Loucy (cell line): ENCODE data around the gene IMPG2.

ENCODE experiments used
- H2AFZ ChIP-seq: fragments of 200-600 bp; sonication (generic); 2 replicates; pipeline ENCODE4 v1.6.0; 2016; ENCODE audit warnings: antibody characterized with exemption, mild to moderate bottlenecking, low read length, moderate library complexity
- H3F3A ChIP-seq: fragments of 200-600 bp; 2 replicates; pipeline ENCODE4 v1.6.0; 2016; ENCODE audit warnings: antibody characterized with exemption, low read depth, mild to moderate bottlenecking
- H3K27me3 ChIP-seq: fragments of 200-600 bp; sonication (generic); 2 replicates; pipeline ENCODE4 v1.6.1; 2014; ENCODE audit warnings: low read length, mild to moderate bottlenecking; ENCODE audit not compliant: insufficient read depth, poor library complexity, severe bottlenecking
- H3K36me3 ChIP-seq: fragments of 200-600 bp; sonication (generic); 2 replicates; pipeline ENCODE4 v1.6.1; 2016; ENCODE audit warnings: low read length; ENCODE audit not compliant: insufficient read depth
- H3K4me1 ChIP-seq: fragments of 200-600 bp; sonication (generic); 2 replicates; pipeline ENCODE4 v1.5.1; 2014; ENCODE audit warnings: low read length, mild to moderate bottlenecking; ENCODE audit not compliant: insufficient read depth, poor library complexity, severe bottlenecking
- H3K4me2 ChIP-seq: fragments of 200-600 bp; sonication (generic); 2 replicates; pipeline ENCODE4 v1.6.0; 2014; ENCODE audit warnings: antibody characterized with exemption, low read length, low read depth, mild to moderate bottlenecking; ENCODE audit not compliant: poor library complexity, severe bottlenecking
- H3K4me3 ChIP-seq: fragments of 200-600 bp; sonication (generic); 2 replicates; pipeline ENCODE4 v1.5.1; 2014; ENCODE audit warnings: low read length, mild to moderate bottlenecking, mixed read lengths; ENCODE audit not compliant: poor library complexity, severe bottlenecking
- H3K79me2 ChIP-seq: fragments of 200-600 bp; sonication (generic); 2 replicates; pipeline ENCODE4 v1.6.1; 2014; ENCODE audit warnings: low read length; ENCODE audit not compliant: insufficient read depth
- H3K9ac ChIP-seq: fragments of 200-600 bp; sonication (generic); 2 replicates; pipeline ENCODE4 v1.6.0; 2014; ENCODE audit warnings: mild to moderate bottlenecking, low read depth, low read length, moderate library complexity; ENCODE audit not compliant: poor library complexity, severe bottlenecking
- H3K9me2 ChIP-seq: fragments of 200-600 bp; sonication (generic); replicated peaks from 2 replicates; pipeline ENCODE4 v1.6.1; 2016; ENCODE audit warnings: low read depth, low read length, mixed read lengths
- H3K9me3 ChIP-seq: fragments of 200-600 bp; sonication (generic); 2 replicates; pipeline ENCODE4 v1.6.1; 2014; ENCODE audit warnings: mild to moderate bottlenecking, antibody characterized with exemption, low read length, low read depth; ENCODE audit not compliant: insufficient read depth
- H4K20me1 ChIP-seq: fragments of 200-600 bp; sonication (generic); 2 replicates; pipeline ENCODE4 v1.6.0; 2014; ENCODE audit warnings: antibody characterized with exemption, low read length, mild to moderate bottlenecking; ENCODE audit not compliant: insufficient read depth, poor library complexity, severe bottlenecking
- CTCF ChIP-seq: fragments of 200-600 bp; sonication (generic); conservative IDR thresholded peaks from 2 replicates; pipeline ENCODE4 v1.5.1; 2014; ENCODE audit warnings: mild to moderate bottlenecking, antibody characterized with exemption, low read length
- EZH2phosphoT487 ChIP-seq: fragments of 200-600 bp; IDR thresholded peaks from 2 replicates; pipeline ENCODE4 v1.6.1; 2018; ENCODE audit warnings: antibody characterized with exemption, mild to moderate bottlenecking, moderate library complexity, borderline replicate concordance

IMPG2 gene

GRCh38 chr3:101216710-101217465, 103.5 kb downstream of the IMPG2 start:
- H2AFZ ChIP-seq: no peak overlapping the region
- no peaks in the 10 kb centered on the region for H3K36me3 ChIP-seq
- H3F3A ChIP-seq: no peaks in the 10 kb centered on the region
- no peak overlapping the region for H3K4me2 ChIP-seq
- no peak overlapping the region for H3K9ac ChIP-seq
- H3K79me2 ChIP-seq: no peaks in the 10 kb centered on the region
- H3K4me1 ChIP-seq: no peaks in the 10 kb centered on the region
- H4K20me1 ChIP-seq: no peaks in the 10 kb centered on the region
- H3K9me2 ChIP-seq: no peaks in the 10 kb centered on the region
- H3K9me3 ChIP-seq: peaks cover 2% of the 10 kb centered on the region; the same call in 1 of the 2 replicates
- H3K4me3 ChIP-seq: no peak overlapping the region
- TF ChIP-seq CTCF (no peak), EZH2phosphoT487 (no peak)
- no peaks in the 10 kb centered on the region for H3K27me3 ChIP-seq

GRCh38 chr3:101212730-101213129, 107.6 kb downstream of the IMPG2 start:
- Histone ChIP-seq H4K20me1 (no peaks in the 10 kb centered on the region), H3K9me3 (peaks cover 2% of the 10 kb centered on the region; the same call in 1 of the 2 replicates), H2AFZ (no peak overlapping the region), H3K9me2 (no peaks in the 10 kb centered on the region), H3F3A (no peaks in the 10 kb centered on the region), H3K9ac (no peak overlapping the region), H3K4me1 (no peaks in the 10 kb centered on the region), H3K4me3 (no peak overlapping the region), H3K79me2 (no peaks in the 10 kb centered on the region), H3K4me2 (no peak overlapping the region), H3K27me3 (no peaks in the 10 kb centered on the region), H3K36me3 (no peaks in the 10 kb centered on the region)
- no peak for TF ChIP-seq CTCF
- TF ChIP-seq EZH2phosphoT487: no peak

- Histone ChIP-seq H3K9ac (no peak overlapping the region), H3K4me1 (peaks cover 19% of the 10 kb centered on the region), H3K79me2 (no peaks in the 10 kb centered on the region), H3K4me3 (no peak overlapping the region), H3K9me3 (no peaks in the 10 kb centered on the region), H3F3A (no peaks in the 10 kb centered on the region), H4K20me1 (no peaks in the 10 kb centered on the region), H3K27me3 (no peaks in the 10 kb centered on the region), H3K9me2 (no peaks in the 10 kb centered on the region), H2AFZ (no peak overlapping the region), H3K36me3 (no peaks in the 10 kb centered on the region), H3K4me2 (no peak overlapping the region)
- TF ChIP-seq CTCF (no peak), EZH2phosphoT487 (no peak)
Measured at GRCh38 chr3:101204246-101204645, 116.1 kb downstream of the IMPG2 start.
